Activated CD8-positive, alpha-beta memory T cell treated with anti-CD3 and anti-CD28 coated beads for 1 hour (primary cell): ENCODE measurements around the gene ASPSCR1.
"Not testable (repeated sequence)": the region's sequence is repeated elsewhere in the genome, so short reads cannot be mapped to it uniquely, and the experiment has no call there.

Experiments
- DNase-seq, 2 donors: peaks; one replicate each; pipeline ENCODE4 v3.0.0-alpha.2; 2020; ENCODE audit warnings: low read depth in 1 of 2; ENCODE audit errors: extremely low read depth in 1 of 2

The ASPSCR1 gene

GRCh38 chr17:82035956-82036633, 58.7 kb downstream of the ASPSCR1 start:
- no peak for DNase-seq

- no peak for DNase-seq
Observed at GRCh38 chr17:82036634-82037091, 59.2 kb downstream of the ASPSCR1 start.

- peak; percentile 82 to 90 for DNase-seq
Observed at GRCh38 chr17:82037092-82037888, 59.9 kb downstream of the ASPSCR1 start, which contains the start of gene DCXR. DCXR (minus strand) TSS chr17:82037697; CDS start chr17:82037682, 15 bp downstream.

- DNase-seq = no peak
Observed at GRCh38 chr17:82037889-82038195, 60.4 kb downstream of the ASPSCR1 start.

- DNase-seq = not testable (repeated sequence)
Observed at GRCh38 chr17:82038796-82039409, 61.5 kb downstream of the ASPSCR1 start.

GRCh38 chr17:82039695-82040299, 62.4 kb downstream of the ASPSCR1 start:
- no peak for DNase-seq

GRCh38 chr17:82041144-82041814, 63.9 kb downstream of the ASPSCR1 start:
- no peak for DNase-seq

GRCh38 chr17:82042649-82043048, 65.2 kb downstream of the ASPSCR1 start:
- no peak for DNase-seq

- no peak for DNase-seq
Observed at GRCh38 chr17:82043507-82043906, 66.1 kb downstream of the ASPSCR1 start.

GRCh38 chr17:82045936-82046484, 68.6 kb downstream of the ASPSCR1 start:
- no peak for DNase-seq

- no peak for DNase-seq
Observed at GRCh38 chr17:82046903-82047302, 69.5 kb downstream of the ASPSCR1 start.

- DNase-seq = no peak
Observed at GRCh38 chr17:82047379-82047778, 70.0 kb downstream of the ASPSCR1 start.

GRCh38 chr17:82047914-82048570, 70.6 kb downstream of the ASPSCR1 start:
- DNase-seq = no peak

- DNase-seq = no peak
Observed at GRCh38 chr17:82048571-82048971, 71.1 kb downstream of the ASPSCR1 start.

GRCh38 chr17:82049106-82049505, 71.7 kb downstream of the ASPSCR1 start:
- no peak for DNase-seq

GRCh38 chr17:82049521-82049971, 72.1 kb downstream of the ASPSCR1 start:
- no peak for DNase-seq

- no peak for DNase-seq
Observed at GRCh38 chr17:82050152-82050760, 72.8 kb downstream of the ASPSCR1 start.

GRCh38 chr17:82050761-82051641, 73.6 kb downstream of the ASPSCR1 start:
- DNase-seq = no peak
